K562 (cell line): ENCODE measurements around the gene HEXIM2. TPM values are rescaled to one million over a fixed set of nuclear protein-coding genes. Genes with fewer than 3 reads are reported as not detected.

Source experiments
- BCLAF1 ChIP-seq, 2 experiments: fragments of 450-650 bp in 1 of 2; IDR thresholded peaks; 2 replicates each; pipeline ENCODE4 v1.6.1; 2011 to 2017; ENCODE audit warnings: low read depth in 2 of 2, antibody characterized with exemption in 1 of 2, borderline replicate concordance in 1 of 2, low read length in 1 of 2, mild to moderate bottlenecking in 1 of 2, mixed read lengths in 1 of 2; ENCODE audit not compliant: control insufficient read depth in 1 of 2
- CC2D1A ChIP-seq: fragments of 450-650 bp; IDR thresholded peaks from 2 replicates; pipeline ENCODE4 v1.6.1; 2017; ENCODE audit warnings: mild to moderate bottlenecking
- EZH2 ChIP-seq: IDR thresholded peaks from 2 replicates; pipeline ENCODE4 v1.6.1; 2012; ENCODE audit warnings: low read depth, mild to moderate bottlenecking, inconsistent platforms, low read length, borderline replicate concordance
- FOS ChIP-seq: IDR thresholded peaks from 3 replicates; pipeline ENCODE4 v1.6.1; 2011; ENCODE audit not compliant: insufficient read length; ENCODE audit errors: extremely low read depth
- GMEB1 ChIP-seq: fragments of 250-450 bp; sonication (Bioruptor Pico); IDR thresholded peaks from 2 replicates; pipeline ENCODE4 v1.4.0; 2020; ENCODE audit warnings: mild to moderate bottlenecking
- IRF2 ChIP-seq: sonication (generic); formaldehyde crosslinking; IDR thresholded peaks from 2 replicates; pipeline ENCODE4 v1.8.1; 2022; ENCODE audit warnings: mild to moderate bottlenecking, missing genetic modification reagents
- MAFK ChIP-seq: IDR thresholded peaks from 2 replicates; pipeline ENCODE4 v1.6.1; 2011; ENCODE audit warnings: low read length, improper control_type of control experiment
- NFATC3 ChIP-seq: fragments of 450-650 bp; IDR thresholded peaks from 2 replicates; pipeline ENCODE4 v1.6.1; 2017; ENCODE audit warnings: mild to moderate bottlenecking
- RBM15 ChIP-seq: fragments of 200-400 bp; formaldehyde crosslinking; IDR thresholded peaks from 2 replicates; pipeline ENCODE4 v1.6.1; 2018; ENCODE audit warnings: mild to moderate bottlenecking, low read length, moderate library complexity; ENCODE audit not compliant: insufficient read depth
- TAF15 ChIP-seq: fragments of 200-400 bp; formaldehyde crosslinking; IDR thresholded peaks from 2 replicates; pipeline ENCODE4 v1.6.1; 2017; ENCODE audit warnings: mild to moderate bottlenecking, low read depth, low read length, moderate library complexity
- TARDBP ChIP-seq: fragments of 450-650 bp; IDR thresholded peaks from 2 replicates; pipeline ENCODE4 v1.6.1; 2016
- ZFP1 ChIP-seq: fragments of 450-650 bp; formaldehyde crosslinking; IDR thresholded peaks from 2 replicates; pipeline ENCODE4 v1.4.0; 2020; ENCODE audit warnings: mild to moderate bottlenecking, mixed read lengths
- ZNF408 ChIP-seq: fragments of 250-450 bp; sonication (Bioruptor Pico); IDR thresholded peaks from 2 replicates; pipeline ENCODE4 v1.4.0; 2020; ENCODE audit warnings: low read depth, mild to moderate bottlenecking, moderate library complexity
- ZNF780A ChIP-seq: fragments of 250-450 bp; sonication (Bioruptor Pico); IDR thresholded peaks from 2 replicates; pipeline ENCODE4 v1.5.0; 2021; ENCODE audit warnings: mild to moderate bottlenecking
- polyA plus RNA-seq, 8 experiments: library from polyadenylated mRNA; depleted of rRNA in 4 of 8; stranded (reverse) in 5 of 8; unstranded in 3 of 8; fragments of >200 nt; fragmentation: Nextera tagmentation in 2 of 8; fragmentation: Illumina TruSeq in 1 of 8; extraction: Ambion mirVana in 2 of 8; extraction: Trizol in 1 of 8; gene quantifications; 2 replicates each; pipeline versions ENCODE4 v1.2.1 to v1.2.3, GENCODE V29; 2011 to 2014; ENCODE audit warnings: inconsistent platforms in 1 of 8, missing spikeins in 1 of 8
- total RNA-seq, 7 experiments: library from RNA; depleted of rRNA in 6 of 7; stranded (reverse); fragments of >200 nt in 6 of 7; fragmentation: Illumina TruSeq in 2 of 7; extraction: Trizol in 2 of 7; gene quantifications; 2 replicates each; pipeline versions ENCODE4 v1.2.1 to v1.2.3, GENCODE V29; 2011 to 2021; ENCODE audit warnings: low replicate concordance in 1 of 7
- TF ChIP-seq, protein P1 (sequence below), 3 experiments: fragments of 200-800 bp in 1 of 3; sonication (Bioruptor generic) in 1 of 3; sonication (generic) in 1 of 3; formaldehyde crosslinking in 1 of 3; IDR thresholded peaks; 2 replicates each; pipeline versions ENCODE4 v1.6.1 to v1.8.0; 2016 to 2022; ENCODE audit warnings: mild to moderate bottlenecking in 2 of 3, missing compliant biosample characterization in 2 of 3, missing genetic modification characterization in 2 of 3, missing genetic modification reagents in 1 of 3
- TF ChIP-seq, protein P2 (sequence below): sonication (generic); formaldehyde crosslinking; IDR thresholded peaks from 2 replicates; pipeline ENCODE4 v1.8.0; 2022; ENCODE audit warnings: mild to moderate bottlenecking, missing genetic modification reagents

HEXIM2 gene
- total and polyA plus RNA-seq, 9 of the 15 experiments (the other 6 are each of a cell fraction or from before 2014, with no cell fraction given), result 0.69 to 3.4 (median 1.1) TPM; not detected in 2

GRCh38 chr17:45132572-45133463, 28.9 kb upstream of the HEXIM2 start (continued):
- TF ChIP-seq, protein P1, sequence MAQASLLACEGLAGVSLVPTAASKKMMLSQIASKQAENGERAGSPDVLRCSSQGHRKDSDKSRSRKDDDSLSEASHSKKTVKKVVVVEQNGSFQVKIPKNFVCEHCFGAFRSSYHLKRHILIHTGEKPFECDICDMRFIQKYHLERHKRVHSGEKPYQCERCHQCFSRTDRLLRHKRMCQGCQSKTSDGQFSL (CRISPR knock-in tag; IDR thresholded peaks at IDR 0.05), result no peak
- TF ChIP-seq, protein P1 (tag; IDR thresholded peaks at IDR 0.05), result no peak
- no peak for TF ChIP-seq FOS
- TF ChIP-seq EZH2, result no peak
- TF ChIP-seq, protein P2, sequence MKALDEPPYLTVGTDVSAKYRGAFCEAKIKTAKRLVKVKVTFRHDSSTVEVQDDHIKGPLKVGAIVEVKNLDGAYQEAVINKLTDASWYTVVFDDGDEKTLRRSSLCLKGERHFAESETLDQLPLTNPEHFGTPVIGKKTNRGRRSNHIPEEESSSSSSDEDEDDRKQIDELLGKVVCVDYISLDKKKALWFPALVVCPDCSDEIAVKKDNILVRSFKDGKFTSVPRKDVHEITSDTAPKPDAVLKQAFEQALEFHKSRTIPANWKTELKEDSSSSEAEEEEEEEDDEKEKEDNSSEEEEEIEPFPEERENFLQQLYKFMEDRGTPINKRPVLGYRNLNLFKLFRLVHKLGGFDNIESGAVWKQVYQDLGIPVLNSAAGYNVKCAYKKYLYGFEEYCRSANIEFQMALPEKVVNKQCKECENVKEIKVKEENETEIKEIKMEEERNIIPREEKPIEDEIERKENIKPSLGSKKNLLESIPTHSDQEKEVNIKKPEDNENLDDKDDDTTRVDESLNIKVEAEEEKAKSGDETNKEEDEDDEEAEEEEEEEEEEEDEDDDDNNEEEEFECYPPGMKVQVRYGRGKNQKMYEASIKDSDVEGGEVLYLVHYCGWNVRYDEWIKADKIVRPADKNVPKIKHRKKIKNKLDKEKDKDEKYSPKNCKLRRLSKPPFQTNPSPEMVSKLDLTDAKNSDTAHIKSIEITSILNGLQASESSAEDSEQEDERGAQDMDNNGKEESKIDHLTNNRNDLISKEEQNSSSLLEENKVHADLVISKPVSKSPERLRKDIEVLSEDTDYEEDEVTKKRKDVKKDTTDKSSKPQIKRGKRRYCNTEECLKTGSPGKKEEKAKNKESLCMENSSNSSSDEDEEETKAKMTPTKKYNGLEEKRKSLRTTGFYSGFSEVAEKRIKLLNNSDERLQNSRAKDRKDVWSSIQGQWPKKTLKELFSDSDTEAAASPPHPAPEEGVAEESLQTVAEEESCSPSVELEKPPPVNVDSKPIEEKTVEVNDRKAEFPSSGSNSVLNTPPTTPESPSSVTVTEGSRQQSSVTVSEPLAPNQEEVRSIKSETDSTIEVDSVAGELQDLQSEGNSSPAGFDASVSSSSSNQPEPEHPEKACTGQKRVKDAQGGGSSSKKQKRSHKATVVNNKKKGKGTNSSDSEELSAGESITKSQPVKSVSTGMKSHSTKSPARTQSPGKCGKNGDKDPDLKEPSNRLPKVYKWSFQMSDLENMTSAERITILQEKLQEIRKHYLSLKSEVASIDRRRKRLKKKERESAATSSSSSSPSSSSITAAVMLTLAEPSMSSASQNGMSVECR (CRISPR knock-in tag), result peak; percentile 18; the same call in 1 of the 2 replicates
- no peak for TF ChIP-seq ZFP1 (CRISPR knock-in tag)
- TF ChIP-seq ZNF780A (CRISPR knock-in tag), result no peak
- TF ChIP-seq NFATC3, result no peak
- no peak for TF ChIP-seq TAF15
- TF ChIP-seq IRF2 (CRISPR knock-in tag), result no peak
- TF ChIP-seq ZNF408 (CRISPR knock-in tag), result no peak
- no peak for TF ChIP-seq CC2D1A
- no peak for TF ChIP-seq RBM15
- no peak for TF ChIP-seq MAFK
- TF ChIP-seq BCLAF1 (IDR thresholded peaks at IDR 0.05; ENCODE audit: borderline replicate concordance in 1 of 2, control insufficient read depth in 1 of 2, low read depth in 2 of 2, low read length in 1 of 2), result no peak
- TF ChIP-seq GMEB1 (CRISPR knock-in tag), result no peak
- no peak for TF ChIP-seq TARDBP
